Spleen (tissue), 7 donors: ENCODE measurements around the gene SIM1.

ENCODE experiments used
- POLR2AphosphoS5 ChIP-seq, 3 donors: sonication (generic); formaldehyde crosslinking; IDR thresholded peaks; one replicate each; pipeline ENCODE4 v1.5.1; 2017; ENCODE audit warnings: antibody characterized with exemption in 3 of 3
- TF ChIP-seq, protein P1 (sequence below), 11 experiments: fragments of 200-600 bp in 7 of 11; fragments of 450-650 bp in 4 of 11; sonication (generic) in 4 of 11; IDR thresholded peaks in 8 of 11; conservative IDR thresholded peaks in 3 of 11; 1 replicate in 7 of 11; 2 replicates in 4 of 11; pipeline versions ENCODE4 v1.4.0 to v1.8.0; 2016 to 2021; ENCODE audit warnings: antibody characterized with exemption in 11 of 11, inconsistent platforms in 4 of 11, mild to moderate bottlenecking in 1 of 11
- donor health status: DM: no; HTN: no; CAD: no; lungs with moderate emphysema.
- donor health status: DM: no; HTN: no; CAD: no.
- donor health status: DM: no; HTN: no; CAD: no.

DNA sequence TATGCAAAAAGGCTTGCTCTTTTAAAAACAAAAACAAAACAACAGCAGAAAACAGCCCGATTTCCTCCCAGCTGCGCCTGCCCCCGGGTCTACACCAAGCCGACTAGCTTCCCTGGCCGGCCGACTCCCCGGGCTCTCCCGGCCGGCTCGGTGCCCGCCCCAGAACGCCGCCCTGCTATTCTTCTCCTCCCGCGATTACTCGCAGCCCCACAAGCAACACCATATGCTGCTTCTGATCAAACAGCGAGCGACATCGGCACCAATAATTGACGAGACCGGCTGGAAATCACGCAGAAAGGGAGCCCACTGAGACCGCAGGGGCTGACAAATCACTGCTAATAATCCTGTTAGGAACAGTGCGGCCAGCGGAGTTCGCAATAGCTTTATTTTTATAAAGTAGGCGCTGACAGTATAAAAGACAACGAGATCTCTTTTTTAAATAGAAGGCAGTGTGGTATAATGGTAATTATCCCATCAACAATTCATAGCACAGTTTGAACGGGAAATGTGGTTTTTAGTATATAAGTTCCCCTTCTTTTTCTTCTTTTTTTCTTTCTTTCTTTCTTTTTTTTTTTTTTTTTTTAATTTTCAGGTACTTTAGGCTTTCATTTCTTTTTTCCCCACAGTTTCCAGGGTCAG is 3.3 kb downstream of the SIM1 start:
- TF ChIP-seq POLR2AphosphoS5 (IDR thresholded peaks at IDR 0.05) = no peak
- TF ChIP-seq, protein P1, sequence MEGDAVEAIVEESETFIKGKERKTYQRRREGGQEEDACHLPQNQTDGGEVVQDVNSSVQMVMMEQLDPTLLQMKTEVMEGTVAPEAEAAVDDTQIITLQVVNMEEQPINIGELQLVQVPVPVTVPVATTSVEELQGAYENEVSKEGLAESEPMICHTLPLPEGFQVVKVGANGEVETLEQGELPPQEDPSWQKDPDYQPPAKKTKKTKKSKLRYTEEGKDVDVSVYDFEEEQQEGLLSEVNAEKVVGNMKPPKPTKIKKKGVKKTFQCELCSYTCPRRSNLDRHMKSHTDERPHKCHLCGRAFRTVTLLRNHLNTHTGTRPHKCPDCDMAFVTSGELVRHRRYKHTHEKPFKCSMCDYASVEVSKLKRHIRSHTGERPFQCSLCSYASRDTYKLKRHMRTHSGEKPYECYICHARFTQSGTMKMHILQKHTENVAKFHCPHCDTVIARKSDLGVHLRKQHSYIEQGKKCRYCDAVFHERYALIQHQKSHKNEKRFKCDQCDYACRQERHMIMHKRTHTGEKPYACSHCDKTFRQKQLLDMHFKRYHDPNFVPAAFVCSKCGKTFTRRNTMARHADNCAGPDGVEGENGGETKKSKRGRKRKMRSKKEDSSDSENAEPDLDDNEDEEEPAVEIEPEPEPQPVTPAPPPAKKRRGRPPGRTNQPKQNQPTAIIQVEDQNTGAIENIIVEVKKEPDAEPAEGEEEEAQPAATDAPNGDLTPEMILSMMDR (IDR thresholded peaks at IDR 0.05 in 8 of 11, conservative IDR thresholded peaks at IDR 0.05 in 3 of 11) = no peak
